H1 (cell line): ENCODE data around the gene YBX2. TPM values are rescaled to one million over a fixed set of nuclear protein-coding genes. Genes with fewer than 3 reads are reported as not detected.

Experiments used
- CTCF ChIA-PET: fragments of 300-600 bp; sonication (Branson Sonifier 250); formaldehyde crosslinking; loops from one replicate; lab custom pipeline; 2021; ENCODE audit not compliant: partially characterized antibody; lab: Charles Lee
- POLR2A ChIA-PET: fragments of 300-600 bp; sonication (Branson Sonifier 250); formaldehyde crosslinking; loops from one replicate; lab custom pipeline; 2021; ENCODE audit warnings: inconsistent platforms; ENCODE audit not compliant: partially characterized antibody; lab: Charles Lee
- DNase-seq, 2 experiments: peaks; one replicate each; pipeline versions ENCODE4 v3.0.0 to v3.0.0-alpha.2; 2010 to 2022; ENCODE audit warnings: low spot score in 2 of 2, low read depth in 1 of 2, mixed read lengths in 1 of 2
- FAIRE-seq: peaks from 2 replicates; lab custom pipeline; 2011; peaks lifted over from hg19 to GRCh38; lab: Jason Lieb, UNC
- H2AFZ ChIP-seq: 2 replicates; pipeline ENCODE4 v1.8.1; 2012; ENCODE audit warnings: low read length, inconsistent platforms
- H2AK5ac ChIP-seq: 2 replicates; pipeline ENCODE4 v1.6.1; 2013; ENCODE audit warnings: low read depth, low read length
- H2BK120ac ChIP-seq: replicated peaks from 2 replicates; pipeline ENCODE3; 2013; ENCODE audit warnings: low read depth, low read length, inconsistent platforms
- H2BK12ac ChIP-seq: 2 replicates; pipeline ENCODE4 v1.6.1; 2013; ENCODE audit warnings: low read depth, low read length
- H2BK15ac ChIP-seq: 2 replicates; pipeline ENCODE4 v1.6.1; 2013; ENCODE audit warnings: low read length
- H2BK20ac ChIP-seq: 2 replicates; pipeline ENCODE4 v1.6.1; 2013; ENCODE audit warnings: low read length
- H2BK5ac ChIP-seq: 2 replicates; pipeline ENCODE4 v1.6.1; 2013; ENCODE audit warnings: low read depth, low read length
- H3K14ac ChIP-seq: 2 replicates; pipeline ENCODE4 v1.6.1; 2013; ENCODE audit warnings: inconsistent platforms; ENCODE audit not compliant: insufficient read length
- H3K18ac ChIP-seq: 2 replicates; pipeline ENCODE4 v1.6.1; 2013; ENCODE audit warnings: low read length; ENCODE audit errors: extremely low read depth
- H3K23ac ChIP-seq: 2 replicates; pipeline ENCODE4 v1.6.1; 2013; ENCODE audit warnings: inconsistent platforms; ENCODE audit not compliant: insufficient read length
- H3K23me2 ChIP-seq: 2 replicates; pipeline ENCODE4 v1.6.1; 2013; ENCODE audit warnings: low read depth, low read length
- H3K27ac ChIP-seq: 2 replicates; pipeline ENCODE4 v1.6.1; 2011; ENCODE audit warnings: low read depth, low read length, inconsistent platforms
- H3K27me3 ChIP-seq, 4 experiments: replicated peaks in 1 of 4; 1 replicate in 1 of 4; 2 replicates in 3 of 4; pipeline versions ENCODE4 v1.6.1 to v1.8.1; 2011 to 2013; ENCODE audit warnings: low read length in 3 of 4, mild to moderate bottlenecking in 3 of 4, inconsistent platforms in 2 of 4, mixed read lengths in 2 of 4, moderate library complexity in 1 of 4; ENCODE audit not compliant: control insufficient read depth in 3 of 4, insufficient read depth in 3 of 4; ENCODE audit errors: extremely low read depth in 1 of 4
- H3K36me3 ChIP-seq, 4 experiments: 2 replicates each; pipeline versions ENCODE4 v1.6.1 to v1.8.1; 2011 to 2013; ENCODE audit warnings: mild to moderate bottlenecking in 4 of 4, low read length in 3 of 4, moderate library complexity in 2 of 4, control low read depth in 1 of 4, inconsistent platforms in 1 of 4; ENCODE audit not compliant: insufficient read depth in 4 of 4, control insufficient read depth in 2 of 4
- H3K4ac ChIP-seq: replicated peaks from 2 replicates; pipeline ENCODE3; 2013; ENCODE audit warnings: low read length, low read depth, mixed read lengths, inconsistent platforms; ENCODE audit not compliant: insufficient read length
- H3K4me1 ChIP-seq, 4 experiments: replicated peaks in 1 of 4; 1 replicate in 1 of 4; 2 replicates in 3 of 4; pipeline versions ENCODE4 v1.6.1 to v1.8.1; 2011 to 2013; ENCODE audit warnings: low read length in 3 of 4, inconsistent platforms in 2 of 4, mixed read lengths in 1 of 4; ENCODE audit not compliant: insufficient read depth in 4 of 4, control insufficient read depth in 3 of 4
- H3K4me2 ChIP-seq, 2 experiments: 2 replicates each; pipeline versions ENCODE4 v1.6.1 to v1.8.1; 2011 to 2013; ENCODE audit warnings: low read depth in 2 of 2, low read length in 2 of 2, control low read depth in 1 of 2, inconsistent platforms in 1 of 2, mild to moderate bottlenecking in 1 of 2; ENCODE audit not compliant: insufficient read depth in 1 of 2
- H3K4me3 ChIP-seq, 4 experiments: fragments of 200-600, 300-600 bp in 1 of 4; sonication (generic), shearing (Covaris generic), sonication (Bioruptor Twin) in 1 of 4; 2 replicates each; pipeline versions ENCODE4 v1.5.1 to v1.8.1; 2011 to 2016; ENCODE audit warnings: low read length in 4 of 4, low read depth in 3 of 4, control low read depth in 2 of 4, inconsistent platforms in 2 of 4, mild to moderate bottlenecking in 2 of 4, mixed read lengths in 1 of 4, moderate library complexity in 1 of 4; ENCODE audit not compliant: insufficient read depth in 2 of 4; ENCODE audit errors: extremely low read depth in 1 of 4
- H3K56ac ChIP-seq: replicated peaks from 2 replicates; pipeline ENCODE3; 2013; ENCODE audit warnings: low read depth, mild to moderate bottlenecking, mixed read lengths, low read length, inconsistent platforms; ENCODE audit not compliant: insufficient read length
- H3K79me1 ChIP-seq: 2 replicates; pipeline ENCODE4 v1.6.1; 2013; ENCODE audit warnings: low read depth, low read length, control low read depth
- H3K79me2 ChIP-seq, 2 experiments: 2 replicates each; pipeline versions ENCODE4 v1.6.1 to v1.8.1; 2012 to 2013; ENCODE audit warnings: low read length in 2 of 2, mild to moderate bottlenecking in 2 of 2, inconsistent platforms in 1 of 2; ENCODE audit not compliant: insufficient read depth in 2 of 2, control insufficient read depth in 1 of 2
- H3K9ac ChIP-seq, 4 experiments: replicated peaks in 1 of 4; 1 replicate in 1 of 4; 2 replicates in 3 of 4; pipeline versions ENCODE4 v1.6.1 to v1.8.1; 2011 to 2013; ENCODE audit warnings: low read depth in 3 of 4, low read length in 3 of 4, control low read depth in 2 of 4, mild to moderate bottlenecking in 2 of 4, moderate library complexity in 2 of 4, inconsistent platforms in 1 of 4; ENCODE audit errors: extremely low read depth in 1 of 4
- H3K9me3 ChIP-seq, 2 experiments: 2 replicates each; pipeline versions ENCODE4 v1.6.1 to v1.8.1; 2012 to 2013; ENCODE audit warnings: mild to moderate bottlenecking in 2 of 2, moderate library complexity in 2 of 2, control low read depth in 1 of 2, inconsistent platforms in 1 of 2, low read depth in 1 of 2, low read length in 1 of 2, mixed read lengths in 1 of 2; ENCODE audit not compliant: insufficient read depth in 2 of 2
- H4K20me1 ChIP-seq, 2 experiments: replicated peaks in 1 of 2; 2 replicates each; pipeline versions ENCODE3 to v1.8.1; 2011 to 2013; ENCODE audit warnings: inconsistent platforms in 2 of 2, low read length in 2 of 2, mild to moderate bottlenecking in 1 of 2; ENCODE audit not compliant: insufficient read depth in 2 of 2, control insufficient read depth in 1 of 2
- H4K5ac ChIP-seq: 2 replicates; pipeline ENCODE4 v1.6.1; 2013; ENCODE audit warnings: low read length, low read depth, mixed read lengths, inconsistent platforms; ENCODE audit not compliant: insufficient read length
- H4K8ac ChIP-seq: 2 replicates; pipeline ENCODE4 v1.8.0; 2013; ENCODE audit warnings: mild to moderate bottlenecking, moderate library complexity, low read length, inconsistent platforms; ENCODE audit not compliant: insufficient read depth; ENCODE audit errors: extremely low read depth
- H4K91ac ChIP-seq: replicated peaks from 2 replicates; pipeline ENCODE3; 2013; ENCODE audit warnings: low read length, mixed read lengths, inconsistent platforms; ENCODE audit not compliant: insufficient read length
- CTCF ChIP-seq, 3 experiments: IDR thresholded peaks; 1 replicate in 2 of 3; 2 replicates in 1 of 3; pipeline versions ENCODE4 v1.5.1 to v1.6.1; 2011; ENCODE audit warnings: low read length in 3 of 3, mild to moderate bottlenecking in 3 of 3, inconsistent platforms in 2 of 3, low read depth in 1 of 3, moderate library complexity in 1 of 3; ENCODE audit not compliant: insufficient read depth in 1 of 3; ENCODE audit errors: control extremely low read depth in 1 of 3
- EZH2 ChIP-seq: fragments of 200-600 bp; sonication (generic); IDR thresholded peaks from 2 replicates; pipeline ENCODE4 v1.7.1; 2012; ENCODE audit warnings: low read depth, mild to moderate bottlenecking, moderate library complexity, low read length, inconsistent platforms; ENCODE audit not compliant: severe bottlenecking
- KDM5A ChIP-seq: fragments of 200-600 bp; IDR thresholded peaks from 2 replicates; pipeline ENCODE4 v1.7.1; 2012; ENCODE audit warnings: mild to moderate bottlenecking, low read length, inconsistent platforms, mixed read lengths
- POLR2A ChIP-seq, 2 experiments: IDR thresholded peaks; 1 replicate in 1 of 2; 2 replicates in 1 of 2; pipeline ENCODE4 v1.6.1; 2011; ENCODE audit warnings: low read depth in 2 of 2, low read length in 2 of 2, mild to moderate bottlenecking in 2 of 2; ENCODE audit errors: control extremely low read depth in 1 of 2
- POLR2AphosphoS5 ChIP-seq: IDR thresholded peaks from 2 replicates; pipeline ENCODE4 v1.6.1; 2011; ENCODE audit warnings: low read depth, low read length
- RAD21 ChIP-seq, 2 experiments: IDR thresholded peaks in 1 of 2; conservative IDR thresholded peaks in 1 of 2; 2 replicates each; pipeline ENCODE4 v1.6.1; 2011; ENCODE audit warnings: low read depth in 2 of 2, low read length in 2 of 2, improper control_type of control experiment in 1 of 2, inconsistent platforms in 1 of 2, mild to moderate bottlenecking in 1 of 2, moderate library complexity in 1 of 2
- WGBS, 2 experiments: shearing (Covaris generic) in 1 of 2; methylation state at CpG; one replicate each; pipeline versions ENCODE4 v1.1.6 to v1.1.7; 2013 to 2015; ENCODE audit warnings: low lambda C conversion rate in 2 of 2, mixed read lengths in 2 of 2, inconsistent platforms in 1 of 2, low coverage in 1 of 2, missing lambda C conversion rate in 1 of 2; ENCODE audit not compliant: insufficient replicate concordance in 2 of 2, insufficient coverage in 1 of 2, insufficient read length in 1 of 2; ENCODE audit errors: extremely low coverage in 1 of 2, missing lambda C conversion rate in 1 of 2; 5-methylcytosine and 5-hydroxymethylcytosine counted together
- polyA plus RNA-seq, 7 experiments: library from polyadenylated mRNA; depleted of rRNA in 3 of 7; stranded (reverse) in 5 of 7; unstranded in 2 of 7; fragments of >200 nt in 5 of 7; fragments of 200-250 nt in 2 of 7; gene quantifications; 1 replicate in 5 of 7; 2 replicates in 1 of 7; 4 replicates in 1 of 7; pipeline versions ENCODE4 v1.2.1 to v1.2.3, GENCODE V29; 2011 to 2013; ENCODE audit warnings: missing spikeins in 2 of 7, mixed read lengths in 2 of 7
- total RNA-seq: library from RNA; stranded (reverse); fragmentation: NEBNext Ultra II Directional; extraction: Animal tissue kit (Norgen Biotek cat#: 25700); gene quantifications from 2 replicates; pipeline ENCODE4 v1.2.1, GENCODE V29; 2021

The YBX2 gene
- total and polyA plus RNA-seq, 2 of the 8 experiments (the other 6 are each of a cell fraction or from before 2014, with no cell fraction given): 19.2 to 30.5 TPM

DNA sequence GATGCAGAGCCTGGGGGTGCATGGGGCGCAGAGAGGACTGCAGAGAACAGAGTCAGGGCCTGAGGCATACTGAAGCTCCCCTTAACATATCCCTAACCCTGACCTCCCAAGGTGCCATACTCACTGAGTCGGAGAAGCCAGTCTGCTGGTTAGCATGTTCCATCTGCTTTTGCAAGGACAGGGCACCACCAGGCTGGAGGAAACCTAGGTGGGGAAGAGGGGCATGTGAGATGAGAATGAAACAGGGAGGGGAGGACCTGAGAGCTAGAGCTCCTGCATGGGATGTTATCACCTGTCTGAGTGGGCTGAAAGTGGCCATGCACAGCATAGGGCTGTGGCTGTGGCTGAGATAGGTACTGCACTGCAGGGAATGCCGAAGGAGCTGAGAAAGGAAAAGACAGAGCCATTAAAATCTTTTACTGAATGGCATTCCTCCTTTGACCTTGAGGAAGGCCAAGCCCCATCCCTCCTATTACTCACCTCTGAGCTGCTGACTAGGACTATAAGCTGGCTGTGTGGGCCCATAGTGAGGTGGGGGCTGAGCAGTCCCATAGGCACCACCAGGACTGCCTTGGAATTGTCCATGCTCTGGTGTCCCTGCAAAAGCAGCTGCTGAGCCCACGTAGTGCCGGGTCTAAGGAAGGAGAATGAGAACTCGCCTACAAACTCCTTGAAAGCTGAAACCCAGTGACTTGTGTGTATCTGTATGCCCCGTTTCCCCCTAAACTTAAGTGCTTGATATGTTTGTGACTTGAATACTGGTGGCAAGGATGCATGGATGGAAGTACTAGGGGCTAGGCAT lies 18.9 kb upstream of the YBX2 start:
- Histone ChIP-seq H3K9me3 (no peaks in the 10 kb centered on the region), H3K79me1 (peaks cover 12% of the 10 kb centered on the region), H3K23ac (no peak overlapping the region), H3K4me1 (peaks cover 0 to 16% (median 8%) of the 10 kb centered on the region in 4 experiments; a peak in 5 of 7 replicates), H3K14ac (no peak overlapping the region), H4K5ac (no peak overlapping the region), H2BK120ac (no peak overlapping the region), H2BK12ac (no peak overlapping the region), H2AK5ac (no peak overlapping the region), H4K8ac (peak overlapping the region; percentile 28; the same call in 1 of the 2 replicates), H3K4me2 (peak overlapping the region; percentile 67 to 91; a peak in 3 of 4 replicates), H3K27me3 (no peaks in the 10 kb centered on the region), H4K20me1 (peaks cover 21 to 28% of the 10 kb centered on the region in 2 experiments), H3K9ac (no peak overlapping the region; a peak in 3 of 7 replicates), H3K36me3 (peaks cover 30 to 59% (median 40%) of the 10 kb centered on the region in 4 experiments), H4K91ac (no peak overlapping the region), H3K27ac (no peak overlapping the region), H2BK20ac (no peak overlapping the region), H3K4ac (no peak overlapping the region), H3K4me3 (peak overlapping the region in 1 of 4 experiments; percentile 95; a peak in 2 of 8 replicates), H3K23me2 (peaks cover 8% of the 10 kb centered on the region), H2BK15ac (no peak overlapping the region), H2AFZ (no peak overlapping the region), H2BK5ac (no peak overlapping the region), H3K18ac (no peak overlapping the region), H3K79me2 (peaks cover 15 to 40% of the 10 kb centered on the region in 2 experiments), H3K56ac (no peak overlapping the region)
- FAIRE-seq (no peak), DNase-seq (peak in 1 of 2 experiments; percentile 52)
- CTCF ChIA-PET: interaction anchor here (0.7 to 3.3 kb wide), 26 partner anchors 9 to 267 kb away, joined by 3 to 17 read pairs (median 4); partner anchors contain the start of genes ACADVL, ACAP1, DLG4 and NEURL4
- TF ChIP-seq EZH2: no peak
- TF ChIP-seq POLR2A (IDR thresholded peaks at IDR 0.05; ENCODE audit: control extremely low read depth in 1 of 2, low read depth in 2 of 2, low read length in 2 of 2): peak; percentile 16 to 66
- peak; percentile 94 for TF ChIP-seq POLR2AphosphoS5
- peak in 2 of 3 experiments; percentile 14 to 18; a peak in 2 of 4 replicates for TF ChIP-seq CTCF (IDR thresholded peaks at IDR 0.05; ENCODE audit: control extremely low read depth in 1 of 3, insufficient read depth in 1 of 3, low read depth in 1 of 3, low read length in 3 of 3)
- TF ChIP-seq RAD21 (IDR thresholded peaks at IDR 0.05 in 1 of 2, conservative IDR thresholded peaks at IDR 0.05 in 1 of 2; ENCODE audit: low read depth in 2 of 2, low read length in 2 of 2): peak in 1 of 2 experiments; percentile 6; a peak in 1 of 4 replicates
- no peak for TF ChIP-seq KDM5A
- POLR2A ChIA-PET: interaction anchor here (0.8 to 11.3 kb wide), 40 partner anchors 9 to 292 kb away, joined by 3 to 223 read pairs (median 6); partner anchors contain the start of genes ACADVL, ACAP1, CD68 and CLDN7
- WGBS, 2 experiments: 90% methylated on average over 7 of the region's 7 CpGs; no CpG with 5 or more reads in 1 of the 2 experiments
